HCT116 (cell line): ENCODE data around the gene KCNN3. TPM values are rescaled to one million over a fixed set of nuclear protein-coding genes. Genes with fewer than 3 reads are reported as not detected.

Source experiments
- ATAC-seq: fragments of 200-7000 bp; cut with Tn5 transposase; 2 replicates; pipeline ENCODE4 v1.9.1; 2020; ENCODE audit warnings: mild to moderate bottlenecking, moderate library complexity
- BruUV-seq: library from RNA; stranded (reverse); fragments of 400-500 nt; replicated peaks from 2 replicates; lab custom pipeline; 2021; lab: Mats Ljungman, UMichigan
- CTCF ChIA-PET: fragments of 300-600 bp; sonication (Branson Sonifier 250); formaldehyde crosslinking; loops from one replicate; lab custom pipeline; 2021; ENCODE audit warnings: antibody characterized with exemption; lab: Charles Lee
- POLR2A ChIA-PET: fragments of 300-600, 350-600 bp; sonication (Branson Sonifier 250); formaldehyde crosslinking; loops from one replicate; lab custom pipeline; 2021; ENCODE audit warnings: antibody characterized with exemption; lab: Charles Lee
- RAD21 ChIA-PET, 2 experiments: fragments of 300-600 bp; sonication (Branson Sonifier 250); formaldehyde crosslinking; loops; one replicate each; lab custom pipeline; 2023; ENCODE audit warnings: low total read pairs in 2 of 2; ENCODE audit not compliant: uncharacterized antibody in 2 of 2, unreplicated experiment in 2 of 2, low non-redundant PET in 1 of 2; lab: Charles Lee
- DNase-seq: peaks from one replicate; pipeline ENCODE4 v3.0.0-alpha.2; 2010; ENCODE audit warnings: low read depth, low spot score
- H2AFZ ChIP-seq: fragments of 200-600 bp; shearing (Covaris generic), sonication (generic); 2 replicates; pipeline ENCODE4 v1.6.1; 2017; ENCODE audit warnings: low read depth, mixed run types, mixed read lengths, antibody characterized with exemption, low read length; ENCODE audit not compliant: poor library complexity, severe bottlenecking
- H3K27ac ChIP-seq: 2 replicates; pipeline ENCODE4 v1.5.1; 2012; ENCODE audit warnings: low read depth, low read length
- H3K27me3 ChIP-seq: fragments of 200-600 bp; sonication (generic); 2 replicates; pipeline ENCODE4 v1.6.1; 2016; ENCODE audit warnings: mixed run types, low read length, mixed read lengths; ENCODE audit not compliant: insufficient read depth
- H3K36me3 ChIP-seq, 2 experiments: fragments of 200-500 bp in 1 of 2; fragments of 200-600 bp in 1 of 2; sonication (Bioruptor generic) in 1 of 2; sonication (generic) in 1 of 2; 2 replicates each; pipeline versions ENCODE4 v1.5.1 to v1.6.1; 2014 to 2016; ENCODE audit warnings: low read length in 2 of 2, inconsistent platforms in 1 of 2, mixed read lengths in 1 of 2, mixed run types in 1 of 2; ENCODE audit not compliant: insufficient read depth in 2 of 2, control insufficient read depth in 1 of 2
- H3K4me1 ChIP-seq, 2 experiments: fragments of 200-600 bp in 1 of 2; sonication (generic) in 1 of 2; 2 replicates each; pipeline versions ENCODE4 v1.5.1 to v1.6.1; 2012 to 2017; ENCODE audit warnings: low read length in 2 of 2, inconsistent platforms in 1 of 2, mild to moderate bottlenecking in 1 of 2, mixed read lengths in 1 of 2, mixed run types in 1 of 2, moderate library complexity in 1 of 2; ENCODE audit not compliant: insufficient read depth in 2 of 2, control insufficient read depth in 1 of 2
- H3K4me2 ChIP-seq: fragments of 200-600 bp; sonication (generic); 2 replicates; pipeline ENCODE4 v1.6.1; 2017; ENCODE audit warnings: mixed run types, low read length, mixed read lengths
- H3K4me3 ChIP-seq, 2 experiments: fragments of 200-600 bp in 1 of 2; sonication (generic) in 1 of 2; replicated peaks in 1 of 2; 2 replicates each; pipeline ENCODE4 v1.5.1; 2011 to 2016; ENCODE audit warnings: low read length in 2 of 2, control low read depth in 1 of 2, low read depth in 1 of 2, mild to moderate bottlenecking in 1 of 2, mixed read lengths in 1 of 2, mixed run types in 1 of 2
- H3K79me2 ChIP-seq: fragments of 200-600 bp; sonication (generic); 2 replicates; pipeline ENCODE4 v1.6.1; 2017; ENCODE audit warnings: mild to moderate bottlenecking, mixed run types, low read length, moderate library complexity, mixed read lengths; ENCODE audit not compliant: insufficient read depth
- H3K9ac ChIP-seq: fragments of 200-600 bp; sonication (generic); 2 replicates; pipeline ENCODE4 v1.6.1; 2016; ENCODE audit warnings: low read length, mixed read lengths
- H3K9me2 ChIP-seq: fragments of 200-600 bp; sonication (generic), shearing (Covaris generic); 2 replicates; pipeline ENCODE4 v1.6.1; 2017; ENCODE audit warnings: mixed run types, mild to moderate bottlenecking, moderate library complexity; ENCODE audit not compliant: insufficient read depth
- H3K9me3 ChIP-seq, 2 experiments: fragments of 200-500 bp in 1 of 2; fragments of 200-600 bp in 1 of 2; sonication (Bioruptor generic) in 1 of 2; sonication (generic) in 1 of 2; 2 replicates each; pipeline ENCODE4 v1.6.1; 2014 to 2017; ENCODE audit warnings: low read length in 2 of 2, mixed read lengths in 2 of 2, inconsistent platforms in 1 of 2, low read depth in 1 of 2, mild to moderate bottlenecking in 1 of 2, mixed run types in 1 of 2, moderate library complexity in 1 of 2; ENCODE audit not compliant: control insufficient read depth in 1 of 2, insufficient read depth in 1 of 2
- H4K20me1 ChIP-seq: fragments of 200-600 bp; sonication (generic), shearing (Covaris generic); 2 replicates; pipeline ENCODE4 v1.6.1; 2017; ENCODE audit warnings: mixed run types, mild to moderate bottlenecking, moderate library complexity; ENCODE audit not compliant: insufficient read depth
- CEBPB ChIP-seq: IDR thresholded peaks from 2 replicates; pipeline ENCODE4 v1.6.1; 2012; ENCODE audit warnings: low read depth
- EGR1 ChIP-seq: IDR thresholded peaks from 2 replicates; pipeline ENCODE4 v1.6.1; 2012; ENCODE audit warnings: low read depth
- ELF1 ChIP-seq: IDR thresholded peaks from 2 replicates; pipeline ENCODE4 v1.6.1; 2012; ENCODE audit warnings: low read depth, borderline replicate concordance
- EZH2 ChIP-seq: fragments of 200-600 bp; sonication (generic); IDR thresholded peaks from 2 replicates; pipeline ENCODE4 v1.6.1; 2017; ENCODE audit warnings: antibody characterized with exemption, mixed run types
- EZH2phosphoT487 ChIP-seq: fragments of 200-600 bp; IDR thresholded peaks from 2 replicates; pipeline ENCODE4 v1.6.1; 2018; ENCODE audit warnings: antibody characterized with exemption, borderline replicate concordance
- FOSL1 ChIP-seq: IDR thresholded peaks from 2 replicates; pipeline ENCODE4 v1.6.1; 2012; ENCODE audit warnings: low read depth
- JUND ChIP-seq: IDR thresholded peaks from 2 replicates; pipeline ENCODE4 v1.6.1; 2012
- SP1 ChIP-seq: IDR thresholded peaks from 2 replicates; pipeline ENCODE4 v1.6.1; 2012; ENCODE audit warnings: low read depth
- SRF ChIP-seq: IDR thresholded peaks from 2 replicates; pipeline ENCODE4 v1.6.1; 2012; ENCODE audit warnings: low read depth
- YY1 ChIP-seq: IDR thresholded peaks from 2 replicates; pipeline ENCODE4 v1.6.1; 2011; ENCODE audit warnings: low read length, low read depth, moderate library complexity, mild to moderate bottlenecking; ENCODE audit not compliant: insufficient replicate concordance; ENCODE audit errors: extremely low read depth
- ZFX ChIP-seq: fragments of 450-650 bp; IDR thresholded peaks from 2 replicates; pipeline ENCODE4 v1.6.1; 2017
- intact Hi-C: fragments of 100-400 bp; cut with micrococcal nuclease; formaldehyde crosslinking; loops from 2 replicates; pipeline ENCODE4 v1.10.0; 2022
- total RNA-seq: library from RNA; stranded (reverse); gene quantifications from one replicate; pipeline ENCODE4 v1.2.1, GENCODE V29; 2021; ENCODE audit not compliant: unreplicated experiment
- TF ChIP-seq, protein P1 (sequence below): IDR thresholded peaks from 2 replicates; pipeline ENCODE4 v1.6.1; 2012
- TF ChIP-seq, protein P2 (sequence below): IDR thresholded peaks from 2 replicates; pipeline ENCODE4 v1.6.1; 2011; ENCODE audit warnings: mild to moderate bottlenecking, low read length, moderate library complexity; ENCODE audit not compliant: insufficient replicate concordance; ENCODE audit errors: extremely low read depth
- TF ChIP-seq, protein P3 (sequence below), 3 experiments: fragments of 200-600 bp in 1 of 3; sonication (generic) in 1 of 3; IDR thresholded peaks in 2 of 3; conservative IDR thresholded peaks in 1 of 3; 2 replicates each; pipeline ENCODE4 v1.5.1; 2012 to 2017; ENCODE audit warnings: low read depth in 2 of 3, low read length in 2 of 3, antibody characterized with exemption in 1 of 3, borderline replicate concordance in 1 of 3, control low read depth in 1 of 3, mild to moderate bottlenecking in 1 of 3, mixed read lengths in 1 of 3, mixed run types in 1 of 3, moderate library complexity in 1 of 3; ENCODE audit not compliant: insufficient read depth in 1 of 3

KCNN3 gene
- total RNA-seq, 1 experiment from 2014 or later = 1.1 TPM

DNA sequence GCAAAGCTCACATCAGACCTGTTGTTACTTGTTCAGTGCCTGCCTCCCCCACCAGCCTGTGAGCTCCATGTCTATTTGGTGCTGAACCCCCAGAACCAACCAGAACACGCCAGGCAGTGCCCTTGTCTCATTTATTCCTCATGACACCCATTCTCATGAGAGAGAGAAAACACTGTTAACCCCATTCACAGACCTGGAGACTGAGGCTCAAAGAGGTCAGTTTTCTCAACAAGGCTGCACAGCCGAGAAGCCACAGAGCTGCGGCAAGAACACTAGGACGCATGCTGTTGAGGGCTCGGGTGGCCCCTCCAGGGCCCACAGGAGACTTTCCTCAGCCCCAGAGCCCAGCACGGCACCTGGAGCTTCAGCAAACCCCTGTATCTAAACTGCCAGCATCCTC lies 13.1 kb downstream of the KCNN3 start:
- no peak for DNase-seq
- H3K4me2 ChIP-seq = no peak overlapping the region
- no TSS peak for BruUV-seq
- H3K9me2 ChIP-seq = no peaks in the 10 kb centered on the region
- TF ChIP-seq, protein P1, sequence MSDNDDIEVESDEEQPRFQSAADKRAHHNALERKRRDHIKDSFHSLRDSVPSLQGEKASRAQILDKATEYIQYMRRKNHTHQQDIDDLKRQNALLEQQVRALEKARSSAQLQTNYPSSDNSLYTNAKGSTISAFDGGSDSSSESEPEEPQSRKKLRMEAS = no peak
- TF ChIP-seq FOSL1 (no peak), ELF1 (no peak), EZH2 (no peak), SP1 (no peak), SRF (no peak), ZFX (no peak), JUND (no peak), EZH2phosphoT487 (no peak), CEBPB (no peak), YY1 (no peak), EGR1 (no peak)
- TF ChIP-seq, protein P2, sequence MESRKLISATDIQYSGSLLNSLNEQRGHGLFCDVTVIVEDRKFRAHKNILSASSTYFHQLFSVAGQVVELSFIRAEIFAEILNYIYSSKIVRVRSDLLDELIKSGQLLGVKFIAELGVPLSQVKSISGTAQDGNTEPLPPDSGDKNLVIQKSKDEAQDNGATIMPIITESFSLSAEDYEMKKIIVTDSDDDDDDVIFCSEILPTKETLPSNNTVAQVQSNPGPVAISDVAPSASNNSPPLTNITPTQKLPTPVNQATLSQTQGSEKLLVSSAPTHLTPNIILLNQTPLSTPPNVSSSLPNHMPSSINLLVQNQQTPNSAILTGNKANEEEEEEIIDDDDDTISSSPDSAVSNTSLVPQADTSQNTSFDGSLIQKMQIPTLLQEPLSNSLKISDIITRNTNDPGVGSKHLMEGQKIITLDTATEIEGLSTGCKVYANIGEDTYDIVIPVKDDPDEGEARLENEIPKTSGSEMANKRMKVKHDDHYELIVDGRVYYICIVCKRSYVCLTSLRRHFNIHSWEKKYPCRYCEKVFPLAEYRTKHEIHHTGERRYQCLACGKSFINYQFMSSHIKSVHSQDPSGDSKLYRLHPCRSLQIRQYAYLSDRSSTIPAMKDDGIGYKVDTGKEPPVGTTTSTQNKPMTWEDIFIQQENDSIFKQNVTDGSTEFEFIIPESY = no peak
- TF ChIP-seq, protein P3, sequence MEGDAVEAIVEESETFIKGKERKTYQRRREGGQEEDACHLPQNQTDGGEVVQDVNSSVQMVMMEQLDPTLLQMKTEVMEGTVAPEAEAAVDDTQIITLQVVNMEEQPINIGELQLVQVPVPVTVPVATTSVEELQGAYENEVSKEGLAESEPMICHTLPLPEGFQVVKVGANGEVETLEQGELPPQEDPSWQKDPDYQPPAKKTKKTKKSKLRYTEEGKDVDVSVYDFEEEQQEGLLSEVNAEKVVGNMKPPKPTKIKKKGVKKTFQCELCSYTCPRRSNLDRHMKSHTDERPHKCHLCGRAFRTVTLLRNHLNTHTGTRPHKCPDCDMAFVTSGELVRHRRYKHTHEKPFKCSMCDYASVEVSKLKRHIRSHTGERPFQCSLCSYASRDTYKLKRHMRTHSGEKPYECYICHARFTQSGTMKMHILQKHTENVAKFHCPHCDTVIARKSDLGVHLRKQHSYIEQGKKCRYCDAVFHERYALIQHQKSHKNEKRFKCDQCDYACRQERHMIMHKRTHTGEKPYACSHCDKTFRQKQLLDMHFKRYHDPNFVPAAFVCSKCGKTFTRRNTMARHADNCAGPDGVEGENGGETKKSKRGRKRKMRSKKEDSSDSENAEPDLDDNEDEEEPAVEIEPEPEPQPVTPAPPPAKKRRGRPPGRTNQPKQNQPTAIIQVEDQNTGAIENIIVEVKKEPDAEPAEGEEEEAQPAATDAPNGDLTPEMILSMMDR (IDR thresholded peaks at IDR 0.05 in 2 of 3, conservative IDR thresholded peaks at IDR 0.05 in 1 of 3; ENCODE audit: borderline replicate concordance in 1 of 3, insufficient read depth in 1 of 3, low read depth in 2 of 3, low read length in 2 of 3) = no peak
- TF ChIP-seq, all 23 proteins: peak for 0
- CTCF ChIA-PET = no interaction called here
- no peak for ATAC-seq
- POLR2A ChIA-PET = no interaction called here
- Histone ChIP-seq H3K9me3 (no peaks in the 10 kb centered on the region), H3K27ac (no peak overlapping the region), H4K20me1 (no peaks in the 10 kb centered on the region), H3K27me3 (no peaks in the 10 kb centered on the region), H3K36me3 (no peaks in the 10 kb centered on the region), H3K4me1 (0 out of 4 replicates have a peak, but pooled peaks cover 0 to 8% of the 10 kb centered on the region in 2 experiments), H3K79me2 (no peaks in the 10 kb centered on the region), H3K4me3 (no peak overlapping the region), H3K9ac (no peak overlapping the region), H2AFZ (no peak overlapping the region)
- RAD21 ChIA-PET = no interaction called here
- intact Hi-C loops = no loop called here
